ENCODE results near the gene DHRS2. TPM values are rescaled to one million over a fixed set of nuclear protein-coding genes. Genes with fewer than 3 reads are reported as not detected.

DHRS2 gene
- total RNA-seq, 4 donors from 2014 or later, result 0.63 to 0.66 TPM; not detected in 2

GRCh38 chr14:23602181-23603095, 33.7 kb upstream of the DHRS2 start:
- no peaks in the 10 kb centered on the region for H3K9me3 ChIP-seq
- no peaks in the 10 kb centered on the region for H3K36me3 ChIP-seq
- H3K27me3 ChIP-seq, result no peaks in the 10 kb centered on the region
- H3K4me3 ChIP-seq, result no peak overlapping the region
- TF ChIP-seq POLR2A (IDR thresholded peaks at IDR 0.05; ENCODE audit: low read depth) (no peak), CTCF (IDR thresholded peaks at IDR 0.05) (no peak), EP300 (IDR thresholded peaks at IDR 0.05) (no peak)
- no peaks in the 10 kb centered on the region for H3K4me1 ChIP-seq
- intact Hi-C loops (cut with DNase I), result no loop called here
- 90% methylated on average over 12 of the region's 12 CpGs for WGBS
- DNase-seq (ENCODE audit: extremely low spot score), result no peak
- no peak overlapping the region for H3K27ac ChIP-seq (replicated peaks in 1 of 4)

DNA sequence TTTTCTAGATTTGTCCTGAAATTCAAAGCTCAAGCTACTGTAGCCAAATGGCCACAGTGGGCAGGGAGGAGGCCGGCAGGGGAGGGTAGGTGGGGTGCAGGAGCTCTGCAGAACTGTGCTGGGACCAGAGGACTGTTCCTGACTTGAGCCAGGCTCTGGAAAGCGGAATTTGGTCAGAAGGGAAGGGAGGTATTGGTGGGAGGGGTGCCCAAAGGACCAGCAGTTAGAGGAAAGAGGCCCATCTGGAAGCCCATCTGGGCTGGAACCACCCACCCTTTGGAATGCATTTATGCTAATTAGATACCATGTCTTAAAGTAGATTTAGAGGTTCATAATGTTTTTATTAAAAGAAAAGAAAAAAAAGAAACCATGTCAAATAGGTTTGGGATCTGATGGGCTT, 33.1 kb upstream of the DHRS2 start:
- no peaks in the 10 kb centered on the region for H3K27me3 ChIP-seq
- no peak for DNase-seq (ENCODE audit: extremely low spot score)
- H3K4me1 ChIP-seq, result no peaks in the 10 kb centered on the region
- no peak overlapping the region for H3K4me3 ChIP-seq
- intact Hi-C loops (cut with DNase I), result no loop called here
- no peak overlapping the region for H3K27ac ChIP-seq (replicated peaks in 1 of 4)
- TF ChIP-seq EP300 (IDR thresholded peaks at IDR 0.05), result no peak
- TF ChIP-seq POLR2AphosphoS5 (IDR thresholded peaks at IDR 0.05), result no peak
- TF ChIP-seq CTCF (IDR thresholded peaks at IDR 0.05), result no peak
- no peak for TF ChIP-seq POLR2A (IDR thresholded peaks at IDR 0.05; ENCODE audit: low read depth)
- no peaks in the 10 kb centered on the region for H3K36me3 ChIP-seq
- WGBS, result 77% methylated on average over 2 of the region's 2 CpGs
- no peaks in the 10 kb centered on the region for H3K9me3 ChIP-seq

- intact Hi-C loops (cut with DNase I), result no loop called here
- no peak for DNase-seq (ENCODE audit: extremely low spot score)
- no peak for TF ChIP-seq EP300 (IDR thresholded peaks at IDR 0.05)
- no peak for TF ChIP-seq POLR2A (IDR thresholded peaks at IDR 0.05; ENCODE audit: low read depth)
- TF ChIP-seq POLR2AphosphoS5 (IDR thresholded peaks at IDR 0.05), result no peak
- TF ChIP-seq CTCF (IDR thresholded peaks at IDR 0.05), result no peak
- Histone ChIP-seq H3K27me3 (no peaks in the 10 kb centered on the region), H3K27ac (replicated peaks in 1 of 4) (no peak overlapping the region), H3K4me3 (no peak overlapping the region), H3K9me3 (no peaks in the 10 kb centered on the region), H3K36me3 (no peaks in the 10 kb centered on the region), H3K4me1 (no peaks in the 10 kb centered on the region)
- 91% methylated on average over 2 of the region's 2 CpGs for WGBS
Observed at GRCh38 chr14:23604148-23604547, 32.0 kb upstream of the DHRS2 start.

DNA sequence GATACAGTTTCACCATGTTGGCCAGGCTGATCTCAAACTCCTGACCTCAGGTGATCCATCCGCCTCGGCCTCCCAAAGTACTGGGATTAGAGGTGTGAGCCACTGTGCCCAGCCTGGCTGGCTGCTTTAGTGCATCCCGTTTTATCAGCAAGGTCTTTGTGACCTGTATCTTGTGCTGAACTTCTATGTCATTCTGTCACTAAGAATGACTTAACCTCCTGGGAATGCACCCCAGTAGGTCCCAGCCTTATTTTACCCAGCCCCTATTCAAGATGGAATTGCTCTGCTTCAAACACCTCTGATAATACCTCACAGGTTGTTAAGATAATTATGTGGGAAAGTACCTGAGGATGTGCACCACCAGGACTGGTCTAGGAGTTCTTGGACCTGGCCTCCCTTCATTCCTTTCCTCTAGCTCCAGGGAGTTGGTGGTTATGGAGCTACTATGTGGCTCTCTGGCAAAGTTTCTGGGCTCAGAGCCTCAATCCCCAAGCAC, 31.4 kb upstream of the DHRS2 start:
- Histone ChIP-seq H3K4me3 (no peak overlapping the region), H3K27ac (replicated peaks in 1 of 4) (no peak overlapping the region), H3K9me3 (no peaks in the 10 kb centered on the region), H3K4me1 (no peaks in the 10 kb centered on the region), H3K36me3 (no peaks in the 10 kb centered on the region), H3K27me3 (peaks cover 0 to 5% (median 0%) of the 10 kb centered on the region in 4 donors)
- intact Hi-C loops (cut with DNase I), result no loop called here
- TF ChIP-seq CTCF (IDR thresholded peaks at IDR 0.05), result no peak
- no peak for TF ChIP-seq POLR2AphosphoS5 (IDR thresholded peaks at IDR 0.05)
- TF ChIP-seq POLR2A (IDR thresholded peaks at IDR 0.05; ENCODE audit: low read depth), result no peak
- TF ChIP-seq EP300 (IDR thresholded peaks at IDR 0.05), result no peak
- WGBS, result 82% methylated on average over 3 of the region's 3 CpGs
- DNase-seq (ENCODE audit: extremely low spot score), result no peak
